Superior temporal gyrus (tissue), 1 donor: ENCODE results near the gene USP9X.
"Not testable (repeated sequence)": the region's sequence is repeated elsewhere in the genome, so short reads cannot be mapped to it uniquely, and the experiment has no call there.

Experiments
- DNase-seq: peaks from one replicate; pipeline ENCODE4 v3.0.0-alpha.2; 2016; ENCODE audit errors: extremely low spot score

USP9X gene

DNA sequence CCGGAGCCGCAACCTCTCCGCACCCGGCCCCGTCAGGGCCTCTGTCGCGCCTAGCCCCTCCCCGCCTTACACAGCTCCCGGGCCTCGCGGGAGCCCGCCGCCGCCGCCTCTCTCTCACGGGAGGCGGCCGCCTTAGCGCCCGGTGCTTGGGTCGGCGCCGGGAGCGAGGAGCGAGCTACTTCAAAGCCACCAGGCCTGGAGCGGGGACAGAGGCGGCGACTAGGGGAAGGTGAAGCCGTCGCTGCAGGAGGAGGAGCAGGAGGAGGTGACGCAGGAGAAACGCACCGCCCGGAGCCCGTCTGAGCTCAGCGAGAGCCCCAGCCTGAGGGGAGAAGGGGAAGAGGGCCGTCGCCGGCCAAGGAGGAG, 250 bp downstream of the USP9X start:
- DNase-seq, result peak; percentile 12

- DNase-seq, result peak; percentile 16
Measured at GRCh38 chrX:41085878-41086626, 807 bp downstream of the USP9X start.

- DNase-seq, result no peak
Measured at GRCh38 chrX:41086627-41086932, 1.3 kb downstream of the USP9X start.

- DNase-seq, result no peak
Measured at GRCh38 chrX:41087201-41087600, 2.0 kb downstream of the USP9X start.

- DNase-seq, result no peak
Measured at GRCh38 chrX:41090568-41091238, 5.5 kb downstream of the USP9X start.

- DNase-seq, result no peak
Measured at GRCh38 chrX:41092776-41093175, 7.5 kb downstream of the USP9X start.

GRCh38 chrX:41095174-41095573, 9.9 kb downstream of the USP9X start:
- no peak for DNase-seq

- no peak for DNase-seq
Measured at GRCh38 chrX:41095908-41096307, 10.7 kb downstream of the USP9X start.

- no peak for DNase-seq
Measured at GRCh38 chrX:41096339-41096955, 11.2 kb downstream of the USP9X start.

- no peak for DNase-seq
Measured at GRCh38 chrX:41097326-41097725, 12.1 kb downstream of the USP9X start.

DNA sequence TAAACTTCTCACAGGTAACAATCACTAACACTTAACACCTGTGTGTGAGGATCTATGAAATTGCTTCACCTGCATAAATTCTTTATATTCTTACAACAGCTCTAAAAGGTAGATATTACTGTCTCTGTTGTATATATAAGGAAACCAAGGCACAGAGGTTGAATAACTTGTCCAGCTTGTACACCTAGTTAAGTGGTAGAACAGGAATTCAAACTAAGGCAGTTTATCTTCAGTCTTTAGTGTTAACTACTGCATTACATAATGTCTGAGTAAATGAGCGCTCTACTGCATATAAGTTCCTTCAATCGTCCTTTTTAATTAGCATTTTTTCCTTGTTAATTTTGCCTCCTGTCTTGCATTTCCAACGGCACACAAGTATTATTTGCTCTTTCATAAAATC, 15.0 kb downstream of the USP9X start:
- DNase-seq, result no peak

- DNase-seq, result no peak
Measured at GRCh38 chrX:41100819-41101218, 15.6 kb downstream of the USP9X start.

GRCh38 chrX:41105005-41105404, 19.8 kb downstream of the USP9X start:
- no peak for DNase-seq

DNA sequence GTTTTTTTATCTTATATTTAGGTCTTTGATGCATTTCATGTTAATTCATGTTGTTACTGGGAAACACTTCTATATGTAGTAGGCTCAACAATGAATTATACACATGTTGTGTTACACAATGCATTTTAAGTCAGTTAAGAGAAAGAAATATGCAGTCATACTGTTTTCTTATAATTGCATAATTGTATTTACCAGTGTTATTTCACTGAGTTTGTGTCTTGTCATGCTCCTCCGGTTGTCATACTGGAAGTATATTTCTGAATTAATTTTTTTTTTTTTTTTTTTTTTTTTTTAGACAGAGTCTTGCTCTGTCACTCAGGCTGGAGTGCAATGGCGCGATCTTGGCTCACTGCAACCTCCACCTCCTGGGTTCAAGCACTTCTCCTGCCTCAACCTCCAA, 21.0 kb downstream of the USP9X start:
- not testable (repeated sequence) for DNase-seq

DNA sequence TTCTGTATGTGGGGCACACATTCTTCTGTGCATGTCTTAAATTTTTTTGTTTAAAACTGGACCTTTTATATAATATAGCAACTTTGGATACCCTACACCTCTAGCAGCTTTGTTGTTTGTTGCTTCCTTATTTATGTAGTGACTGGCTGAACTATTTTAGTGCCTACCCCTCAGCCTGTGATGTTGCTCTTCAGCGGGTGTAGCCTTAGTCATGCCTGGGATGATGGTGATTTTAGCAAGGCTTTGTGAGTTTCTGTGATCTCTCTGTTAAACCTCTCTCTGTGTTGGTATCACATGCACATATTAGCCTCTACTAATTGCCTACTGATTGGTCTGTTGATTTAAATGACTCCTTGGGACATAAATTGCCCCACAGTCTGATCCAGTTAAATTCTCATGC, 22.8 kb downstream of the USP9X start:
- no peak for DNase-seq

DNA sequence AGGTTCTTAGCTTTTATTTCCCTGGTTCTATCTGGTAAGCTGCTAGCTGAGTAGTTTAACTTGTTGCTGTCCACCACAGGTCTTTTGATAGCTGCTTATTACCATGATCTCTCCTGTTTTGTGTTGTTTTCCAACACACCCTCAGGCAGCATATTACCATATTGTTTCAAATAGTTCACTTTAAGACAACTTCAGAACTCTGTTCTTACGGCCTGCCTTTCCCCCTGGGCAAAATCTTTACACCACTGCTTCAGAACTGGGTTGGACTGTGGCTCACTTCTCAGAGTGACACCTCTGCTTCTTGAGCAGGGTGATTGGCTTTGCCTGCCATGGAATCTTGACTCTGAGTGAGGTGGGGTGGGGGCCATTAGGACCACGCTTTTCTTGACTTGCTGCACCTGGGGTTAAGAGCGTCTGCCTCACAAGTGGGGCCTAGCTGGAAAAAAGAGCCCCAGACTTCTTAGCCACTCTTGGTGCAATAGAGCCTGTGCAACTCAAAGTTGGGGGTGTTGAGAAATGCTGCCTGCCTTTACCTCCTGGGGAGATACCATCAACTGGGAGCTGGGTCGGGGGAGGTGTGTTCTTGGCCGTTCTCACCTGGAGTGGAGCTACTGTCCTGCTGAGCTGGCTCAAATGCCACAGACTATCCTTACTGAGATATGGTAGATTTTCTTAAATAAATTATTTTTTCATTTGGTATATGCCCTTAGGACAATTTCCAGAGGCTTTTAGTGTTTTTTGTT, 23.4 kb downstream of the USP9X start:
- no peak for DNase-seq

DNA sequence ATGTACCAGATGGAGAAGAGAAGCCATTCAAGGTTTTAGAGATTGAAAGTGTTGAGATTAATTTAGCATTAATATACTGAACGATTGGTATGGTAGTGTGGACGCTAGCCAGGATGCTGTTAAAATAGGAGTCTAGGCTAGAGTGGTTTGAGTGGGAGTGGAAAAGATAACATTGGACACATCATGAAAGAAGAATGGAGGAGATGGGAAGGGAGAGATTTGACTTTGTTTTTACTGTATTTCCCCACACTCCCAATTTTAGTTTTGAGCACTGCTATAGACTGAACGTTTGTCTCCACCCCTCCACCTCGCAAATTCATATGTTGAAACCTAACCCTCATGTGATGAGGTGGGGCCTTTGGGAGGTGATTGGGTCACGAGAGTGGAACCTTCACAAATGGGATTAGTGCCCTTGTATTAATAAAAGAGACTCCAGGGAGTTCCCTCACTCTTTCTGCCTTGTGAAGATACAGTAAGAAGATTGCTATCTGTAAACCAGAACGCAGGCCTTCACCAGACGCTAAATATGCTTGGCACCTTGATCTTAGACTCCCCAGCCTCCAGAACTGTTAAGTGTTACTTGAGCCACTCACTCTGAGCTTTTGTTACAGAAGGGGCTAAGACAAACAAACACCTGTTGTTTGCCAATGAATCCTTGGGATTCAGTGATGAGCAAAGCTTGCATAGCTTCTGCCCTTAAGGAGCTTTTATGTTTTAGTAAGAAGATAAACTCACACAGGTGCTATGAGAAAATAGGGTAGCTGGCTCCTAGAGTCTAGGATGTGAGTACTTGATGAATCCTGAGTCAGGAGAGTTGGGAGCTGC, 25.8 kb downstream of the USP9X start:
- DNase-seq, result no peak

GRCh38 chrX:41115104-41115425, 29.8 kb downstream of the USP9X start:
- peak; percentile 61 for DNase-seq

DNA sequence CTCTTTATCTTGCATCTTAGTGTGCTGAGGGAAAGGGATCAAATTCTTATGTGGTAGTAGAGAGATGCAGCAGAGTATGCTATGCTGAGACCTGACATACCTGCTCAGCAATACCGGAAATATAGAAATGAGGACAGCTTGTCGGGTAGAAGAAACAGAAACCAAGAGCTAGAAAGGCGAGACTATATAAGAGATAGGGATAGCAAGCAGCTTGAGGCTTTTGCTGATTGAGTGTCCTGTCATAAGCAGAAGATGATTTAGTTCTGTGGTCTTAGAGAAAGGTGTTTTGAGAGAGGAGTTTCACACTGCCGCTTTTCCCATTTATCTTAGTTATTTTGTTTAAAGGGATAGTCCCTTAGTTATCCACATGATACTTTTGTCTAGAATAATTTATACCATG, 31.7 kb downstream of the USP9X start:
- no peak for DNase-seq

GRCh38 chrX:41118156-41118555, 32.9 kb downstream of the USP9X start:
- no peak for DNase-seq

- DNase-seq, result no peak
Measured at GRCh38 chrX:41119803-41120202, 34.6 kb downstream of the USP9X start.

- no peak for DNase-seq
Measured at GRCh38 chrX:41121766-41122165, 36.5 kb downstream of the USP9X start.
